Panc1 (cell line): Measurements from ENCODE around the gene SH3RF2. TPM values are rescaled to one million over a fixed set of nuclear protein-coding genes. Genes with fewer than 3 reads are reported as not detected.

Source experiments
- ATAC-seq: fragments of 200-7000 bp; cut with Tn5 transposase; 2 replicates; pipeline ENCODE4 v1.9.1; 2020; ENCODE audit warnings: mild to moderate bottlenecking, moderate library complexity
- BruUV-seq: library from RNA; stranded (reverse); fragments of 400-500 nt; replicated peaks from 2 replicates; lab custom pipeline; 2021; lab: Mats Ljungman, UMichigan
- CTCF ChIA-PET: fragments of 300-600 bp; sonication (Branson Sonifier 250); formaldehyde crosslinking; loops from one replicate; lab custom pipeline; 2022; ENCODE audit warnings: antibody characterized with exemption; lab: Charles Lee
- POLR2A ChIA-PET: fragments of 300-600 bp; sonication (Branson Sonifier 250); formaldehyde crosslinking; loops from one replicate; lab custom pipeline; 2022; ENCODE audit warnings: antibody characterized with exemption; lab: Charles Lee
- DNase-seq: peaks from one replicate; pipeline ENCODE4 v3.0.0-alpha.2; 2010; ENCODE audit warnings: low read depth, low spot score
- H3K27ac ChIP-seq: 2 replicates; pipeline ENCODE4 v1.5.1; 2011; ENCODE audit warnings: mild to moderate bottlenecking, low read length, inconsistent platforms
- H3K27me3 ChIP-seq: fragments of 200-500 bp; sonication (Bioruptor generic); 2 replicates; pipeline ENCODE4 v1.6.0; 2014; ENCODE audit warnings: low read length, inconsistent platforms; ENCODE audit not compliant: control insufficient read depth, insufficient read depth
- H3K36me3 ChIP-seq: fragments of 200-500 bp; sonication (Bioruptor generic); 2 replicates; pipeline ENCODE4 v1.5.1; 2014; ENCODE audit warnings: inconsistent platforms, mild to moderate bottlenecking, low read length, moderate library complexity; ENCODE audit not compliant: control insufficient read depth, insufficient read depth
- H3K4me1 ChIP-seq: 2 replicates; pipeline ENCODE4 v1.5.1; 2011; ENCODE audit warnings: inconsistent platforms, mild to moderate bottlenecking, low read length, moderate library complexity; ENCODE audit not compliant: control insufficient read depth, insufficient read depth
- H3K4me3 ChIP-seq, 2 experiments: 2 replicates each; pipeline ENCODE4 v1.5.1; 2011 to 2012; ENCODE audit warnings: low read depth in 2 of 2, low read length in 2 of 2, mild to moderate bottlenecking in 2 of 2, inconsistent platforms in 1 of 2, moderate library complexity in 1 of 2
- H3K9me3 ChIP-seq: fragments of 200-500 bp; sonication (Bioruptor generic); 2 replicates; pipeline ENCODE4 v1.5.1; 2014; ENCODE audit warnings: low read depth, mild to moderate bottlenecking, inconsistent platforms, low read length, moderate library complexity; ENCODE audit not compliant: control insufficient read depth, insufficient read depth
- POLR2AphosphoS5 ChIP-seq: IDR thresholded peaks from 2 replicates; pipeline ENCODE4 v1.6.1; 2012; ENCODE audit warnings: mild to moderate bottlenecking, low read depth, low read length, moderate library complexity
- SIN3A ChIP-seq: IDR thresholded peaks from 2 replicates; pipeline ENCODE4 v1.6.1; 2012; ENCODE audit warnings: low read depth, mild to moderate bottlenecking, low read length, moderate library complexity, borderline replicate concordance; ENCODE audit not compliant: insufficient read depth
- TCF7L2 ChIP-seq: IDR thresholded peaks from 2 replicates; pipeline ENCODE4 v1.6.1; 2011; ENCODE audit warnings: mild to moderate bottlenecking, low read depth, low read length, inconsistent platforms
- in situ Hi-C: cut with HindIII; loops from 2 replicates; pipeline ENCODE4 v1.10.0; 2016; ENCODE audit warnings: low sequenced_read_pairs, low pct_unique_long_range_greater_than_20kb
- intact Hi-C: fragments of 100-400 bp; cut with micrococcal nuclease; formaldehyde crosslinking; loops from one replicate; pipeline ENCODE4 v1.10.0; 2022; ENCODE audit not compliant: unreplicated experiment
- total RNA-seq: library from RNA; stranded (reverse); gene quantifications from one replicate; pipeline ENCODE4 v1.2.1, GENCODE V29; 2021; ENCODE audit not compliant: unreplicated experiment
- TF ChIP-seq, protein P1 (sequence below), 2 experiments: IDR thresholded peaks; 2 replicates each; pipeline ENCODE4 v1.6.1; 2011 to 2012; ENCODE audit warnings: low read depth in 2 of 2, control low read depth in 1 of 2, low read length in 1 of 2, mild to moderate bottlenecking in 1 of 2, moderate library complexity in 1 of 2; ENCODE audit not compliant: insufficient read depth in 1 of 2
- TF ChIP-seq, protein P2 (sequence below): fragments of 450-650 bp; IDR thresholded peaks from 2 replicates; pipeline ENCODE4 v1.5.1; 2017; ENCODE audit warnings: mild to moderate bottlenecking

SH3RF2 gene
- total RNA-seq, 1 experiment from 2014 or later = 23.1 TPM

DNA sequence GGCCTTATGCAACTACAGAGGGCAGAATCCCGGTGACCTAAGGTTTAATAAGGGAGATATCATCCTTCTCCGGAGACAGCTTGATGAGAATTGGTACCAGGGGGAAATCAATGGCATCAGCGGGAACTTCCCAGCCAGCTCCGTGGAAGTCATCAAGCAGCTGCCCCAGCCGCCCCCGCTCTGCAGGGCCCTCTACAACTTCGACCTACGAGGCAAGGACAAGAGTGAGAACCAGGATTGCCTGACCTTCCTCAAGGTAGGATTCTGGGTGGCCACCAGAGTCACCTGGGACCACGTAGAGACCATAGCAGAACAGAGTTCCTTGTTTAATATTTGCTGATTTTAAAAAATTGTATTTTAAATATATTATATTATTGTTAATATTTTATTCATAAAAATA is 63.7 kb downstream of the SH3RF2 start:
- ChIA-PET CTCF (no interaction called here), POLR2A (no interaction called here)
- in situ Hi-C loops = no loop called here
- DNase-seq (no peak), ATAC-seq (no peak)
- Histone ChIP-seq H3K27me3 (no peaks in the 10 kb centered on the region), H3K27ac (no peak overlapping the region), H3K4me3 (no peak overlapping the region), H3K36me3 (peaks cover 5% of the 10 kb centered on the region; the same call in 1 of the 2 replicates), H3K4me1 (no peaks in the 10 kb centered on the region), H3K9me3 (no peaks in the 10 kb centered on the region)
- TF ChIP-seq POLR2AphosphoS5 (no peak), TCF7L2 (no peak), SIN3A (no peak)
- TF ChIP-seq, protein P1, sequence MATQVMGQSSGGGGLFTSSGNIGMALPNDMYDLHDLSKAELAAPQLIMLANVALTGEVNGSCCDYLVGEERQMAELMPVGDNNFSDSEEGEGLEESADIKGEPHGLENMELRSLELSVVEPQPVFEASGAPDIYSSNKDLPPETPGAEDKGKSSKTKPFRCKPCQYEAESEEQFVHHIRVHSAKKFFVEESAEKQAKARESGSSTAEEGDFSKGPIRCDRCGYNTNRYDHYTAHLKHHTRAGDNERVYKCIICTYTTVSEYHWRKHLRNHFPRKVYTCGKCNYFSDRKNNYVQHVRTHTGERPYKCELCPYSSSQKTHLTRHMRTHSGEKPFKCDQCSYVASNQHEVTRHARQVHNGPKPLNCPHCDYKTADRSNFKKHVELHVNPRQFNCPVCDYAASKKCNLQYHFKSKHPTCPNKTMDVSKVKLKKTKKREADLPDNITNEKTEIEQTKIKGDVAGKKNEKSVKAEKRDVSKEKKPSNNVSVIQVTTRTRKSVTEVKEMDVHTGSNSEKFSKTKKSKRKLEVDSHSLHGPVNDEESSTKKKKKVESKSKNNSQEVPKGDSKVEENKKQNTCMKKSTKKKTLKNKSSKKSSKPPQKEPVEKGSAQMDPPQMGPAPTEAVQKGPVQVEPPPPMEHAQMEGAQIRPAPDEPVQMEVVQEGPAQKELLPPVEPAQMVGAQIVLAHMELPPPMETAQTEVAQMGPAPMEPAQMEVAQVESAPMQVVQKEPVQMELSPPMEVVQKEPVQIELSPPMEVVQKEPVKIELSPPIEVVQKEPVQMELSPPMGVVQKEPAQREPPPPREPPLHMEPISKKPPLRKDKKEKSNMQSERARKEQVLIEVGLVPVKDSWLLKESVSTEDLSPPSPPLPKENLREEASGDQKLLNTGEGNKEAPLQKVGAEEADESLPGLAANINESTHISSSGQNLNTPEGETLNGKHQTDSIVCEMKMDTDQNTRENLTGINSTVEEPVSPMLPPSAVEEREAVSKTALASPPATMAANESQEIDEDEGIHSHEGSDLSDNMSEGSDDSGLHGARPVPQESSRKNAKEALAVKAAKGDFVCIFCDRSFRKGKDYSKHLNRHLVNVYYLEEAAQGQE (IDR thresholded peaks at IDR 0.05; ENCODE audit: insufficient read depth in 1 of 2, low read depth in 2 of 2, low read length in 1 of 2) = no peak
- TF ChIP-seq, protein P2, sequence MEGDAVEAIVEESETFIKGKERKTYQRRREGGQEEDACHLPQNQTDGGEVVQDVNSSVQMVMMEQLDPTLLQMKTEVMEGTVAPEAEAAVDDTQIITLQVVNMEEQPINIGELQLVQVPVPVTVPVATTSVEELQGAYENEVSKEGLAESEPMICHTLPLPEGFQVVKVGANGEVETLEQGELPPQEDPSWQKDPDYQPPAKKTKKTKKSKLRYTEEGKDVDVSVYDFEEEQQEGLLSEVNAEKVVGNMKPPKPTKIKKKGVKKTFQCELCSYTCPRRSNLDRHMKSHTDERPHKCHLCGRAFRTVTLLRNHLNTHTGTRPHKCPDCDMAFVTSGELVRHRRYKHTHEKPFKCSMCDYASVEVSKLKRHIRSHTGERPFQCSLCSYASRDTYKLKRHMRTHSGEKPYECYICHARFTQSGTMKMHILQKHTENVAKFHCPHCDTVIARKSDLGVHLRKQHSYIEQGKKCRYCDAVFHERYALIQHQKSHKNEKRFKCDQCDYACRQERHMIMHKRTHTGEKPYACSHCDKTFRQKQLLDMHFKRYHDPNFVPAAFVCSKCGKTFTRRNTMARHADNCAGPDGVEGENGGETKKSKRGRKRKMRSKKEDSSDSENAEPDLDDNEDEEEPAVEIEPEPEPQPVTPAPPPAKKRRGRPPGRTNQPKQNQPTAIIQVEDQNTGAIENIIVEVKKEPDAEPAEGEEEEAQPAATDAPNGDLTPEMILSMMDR = no peak
- no TSS peak for BruUV-seq
- intact Hi-C loops = no loop called here

DNA sequence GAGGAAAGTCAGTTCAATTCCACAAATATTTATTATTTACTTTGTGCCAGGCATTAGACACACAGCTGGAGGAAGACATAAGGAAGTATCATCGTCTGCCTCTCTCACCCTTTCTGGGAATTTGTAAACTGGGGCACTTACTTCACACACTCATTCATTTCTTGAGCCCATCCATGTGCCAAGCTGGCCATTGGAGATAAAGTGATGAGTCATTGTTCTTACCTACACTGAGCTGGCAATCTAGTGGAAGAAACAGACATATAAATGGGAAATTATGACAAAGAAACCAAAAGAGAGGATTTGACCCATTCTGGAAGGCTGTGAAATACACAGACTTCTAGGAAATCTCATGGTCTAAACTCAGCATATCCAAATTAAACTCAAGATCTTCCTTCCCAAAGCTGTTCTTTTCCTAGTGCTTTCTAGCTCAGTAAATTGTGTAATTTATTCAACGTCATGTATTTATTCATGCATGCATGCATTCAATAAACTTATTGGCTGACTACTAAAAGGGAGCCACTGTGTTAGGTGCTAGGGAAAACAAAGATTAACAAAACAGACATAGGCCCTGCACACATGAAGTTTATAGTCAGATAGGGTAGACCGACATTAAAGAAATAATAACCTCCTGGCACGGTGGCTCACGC is 65.3 kb downstream of the SH3RF2 start:
- CTCF ChIA-PET = no interaction called here
- BruUV-seq = no TSS peak
- in situ Hi-C loops (no loop called here), intact Hi-C loops (no loop called here)
- ATAC-seq = no peak
- TF ChIP-seq, protein P2 = no peak
- TF ChIP-seq SIN3A = no peak
- TF ChIP-seq, protein P1 (IDR thresholded peaks at IDR 0.05; ENCODE audit: insufficient read depth in 1 of 2, low read depth in 2 of 2, low read length in 1 of 2) = no peak
- TF ChIP-seq TCF7L2 = no peak
- no peak for TF ChIP-seq POLR2AphosphoS5
- POLR2A ChIA-PET = no interaction called here
- H3K4me1 ChIP-seq = no peaks in the 10 kb centered on the region
- H3K9me3 ChIP-seq = no peaks in the 10 kb centered on the region
- H3K27me3 ChIP-seq = no peaks in the 10 kb centered on the region
- H3K4me3 ChIP-seq = no peak overlapping the region
- DNase-seq = no peak
- H3K27ac ChIP-seq = no peak overlapping the region
- H3K36me3 ChIP-seq = peaks cover 5% of the 10 kb centered on the region; the same call in 1 of the 2 replicates
